DMS79 (cell line): ENCODE results near the gene IMMP2L.
"Not testable (repeated sequence)": the region's sequence is repeated elsewhere in the genome, so short reads cannot be mapped to it uniquely, and the experiment has no call there.

ENCODE experiments used
- DNase-seq: peaks from one replicate; lab custom pipeline; 2025; lab: John Stamatoyannopoulos, UW

Gene IMMP2L

GRCh38 chr7:110721395-110721794 lies 840.9 kb downstream of the IMMP2L start:
- DNase-seq: no peak

GRCh38 chr7:110720626-110721025 lies 841.7 kb downstream of the IMMP2L start:
- DNase-seq: no peak

DNA sequence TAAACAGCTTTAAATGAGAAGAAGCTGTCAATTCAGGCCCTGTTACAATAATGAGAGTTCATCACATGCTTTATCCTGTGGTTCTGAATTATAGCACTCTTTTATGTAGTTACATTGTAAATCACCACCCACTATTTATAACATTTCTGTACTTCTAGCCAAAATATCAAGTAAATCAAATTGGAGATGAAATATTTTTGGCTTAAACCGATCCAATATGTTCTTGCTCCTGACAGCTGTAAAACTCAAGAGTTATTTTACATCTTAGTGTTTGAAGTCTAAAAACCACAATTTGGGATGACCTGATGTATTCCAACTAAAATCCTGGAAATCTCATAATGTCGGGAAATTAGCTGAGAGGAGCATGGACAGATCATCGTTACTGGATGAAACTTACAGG lies 842.6 kb downstream of the IMMP2L start:
- no peak for DNase-seq

DNA sequence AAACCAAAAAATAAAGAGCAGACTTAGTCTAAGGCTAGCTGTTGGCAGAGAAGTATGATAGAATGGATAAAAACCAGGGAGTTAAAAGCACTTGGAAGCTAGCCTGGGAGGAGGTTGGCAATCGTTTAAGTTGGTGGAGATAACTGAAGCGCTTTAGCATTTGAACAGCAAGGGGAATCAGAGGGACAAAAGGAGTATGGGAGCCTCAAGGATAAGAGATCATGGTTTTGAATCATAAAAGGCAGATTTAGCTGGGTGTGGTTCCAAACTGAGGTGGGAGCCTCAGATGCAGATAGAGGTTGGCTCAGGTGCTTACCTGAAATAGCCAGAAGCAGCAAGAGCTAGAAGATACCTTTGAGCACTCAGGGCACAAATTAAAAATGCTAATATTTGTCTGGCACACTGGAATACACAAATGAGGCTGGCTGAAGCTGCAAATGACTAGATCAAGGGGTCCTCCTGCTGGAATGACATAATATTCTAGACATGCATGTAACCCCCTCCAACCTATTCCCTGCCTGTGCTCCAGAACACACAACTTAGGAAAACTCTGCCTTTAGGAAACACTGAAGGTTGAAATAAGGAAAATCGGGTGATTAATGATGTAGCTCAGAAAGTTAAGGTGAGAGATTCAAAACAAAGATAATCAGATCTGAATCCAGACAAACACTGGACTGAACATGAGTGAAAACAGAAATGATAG lies 843.6 kb downstream of the IMMP2L start:
- no peak for DNase-seq

DNA sequence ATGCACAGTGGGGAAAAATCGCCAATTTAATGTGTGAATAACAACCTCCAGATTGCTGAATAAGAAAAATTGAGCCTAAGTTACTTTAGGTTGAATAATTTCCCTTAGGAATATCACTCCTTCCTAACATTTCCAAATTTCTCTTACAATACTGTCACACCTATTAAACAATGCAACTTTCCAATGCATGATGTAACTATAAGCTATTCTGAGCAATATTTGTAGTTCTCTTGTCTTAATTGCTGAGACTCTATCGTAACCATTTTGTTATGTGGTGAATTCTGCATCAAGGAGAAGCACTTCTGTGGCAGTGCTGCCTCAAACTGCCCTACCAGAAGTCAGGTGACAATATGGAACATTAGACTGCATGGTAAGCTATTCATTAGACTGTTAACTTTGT lies 858.1 kb downstream of the IMMP2L start:
- DNase-seq: no peak

DNA sequence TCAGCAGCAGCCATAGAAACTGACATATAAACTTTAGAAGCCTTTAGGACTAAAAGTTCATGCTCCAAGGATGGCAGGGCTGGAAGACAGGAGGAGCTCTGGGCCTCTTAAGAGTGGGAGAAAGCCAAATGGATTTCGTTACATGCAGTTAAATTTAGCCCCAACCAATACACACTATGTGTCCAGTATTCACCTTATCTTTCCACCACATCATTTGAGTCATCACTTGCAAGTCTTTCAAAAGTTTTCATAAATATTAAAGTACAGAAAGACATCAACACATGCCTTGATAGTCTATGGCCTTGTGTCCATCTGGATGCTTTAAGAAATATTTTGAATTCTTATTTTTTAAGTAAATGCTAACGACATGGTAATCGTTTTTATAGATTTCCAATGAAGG lies 863.7 kb downstream of the IMMP2L start:
- no peak for DNase-seq

GRCh38 chr7:110693344-110693743 lies 868.9 kb downstream of the IMMP2L start:
- DNase-seq: peak; percentile 2

- no peak for DNase-seq
Measured at GRCh38 chr7:110688908-110689307, 873.4 kb downstream of the IMMP2L start.

GRCh38 chr7:110685899-110686298 lies 876.4 kb downstream of the IMMP2L start:
- DNase-seq: no peak

DNA sequence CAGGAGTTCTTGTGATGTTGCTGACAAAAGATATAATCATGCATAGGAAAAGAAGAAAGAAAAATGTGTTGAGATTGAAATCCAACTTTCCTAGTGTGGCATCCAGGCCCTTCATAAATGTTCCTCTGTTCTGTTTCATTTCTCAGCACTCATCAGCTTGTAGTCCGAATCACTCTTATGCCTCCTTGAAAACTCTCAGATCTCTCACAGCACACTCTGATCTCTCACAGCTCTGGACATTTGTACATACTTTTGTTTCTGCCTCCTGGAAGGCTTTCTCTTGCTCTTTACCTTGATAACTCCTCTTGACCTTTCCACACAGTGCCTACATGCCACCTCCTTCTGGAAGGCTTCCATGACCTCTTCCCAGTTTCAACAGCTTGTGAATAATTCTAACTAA lies 880.4 kb downstream of the IMMP2L start:
- no peak for DNase-seq

DNA sequence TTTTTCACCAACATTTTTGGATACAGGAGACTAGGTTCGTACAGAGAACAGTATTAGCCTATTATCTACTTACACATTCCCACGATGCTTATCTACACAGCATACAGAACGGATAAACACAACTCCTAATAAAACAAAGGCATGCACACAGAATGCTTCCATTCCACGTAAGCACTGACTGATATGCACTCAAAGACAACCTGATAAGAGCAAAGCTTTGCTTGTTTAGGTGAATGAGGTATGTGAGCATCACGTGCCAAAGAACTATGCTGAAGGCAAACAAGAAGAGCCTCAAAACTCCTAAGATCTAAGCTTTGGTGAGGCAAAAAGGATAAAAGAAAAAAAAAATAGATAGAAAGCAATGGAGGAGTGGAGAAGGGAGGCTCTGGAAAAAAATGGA lies 884.9 kb downstream of the IMMP2L start:
- no peak for DNase-seq

- DNase-seq: no peak
Measured at GRCh38 chr7:110676785-110677184, 885.5 kb downstream of the IMMP2L start.

DNA sequence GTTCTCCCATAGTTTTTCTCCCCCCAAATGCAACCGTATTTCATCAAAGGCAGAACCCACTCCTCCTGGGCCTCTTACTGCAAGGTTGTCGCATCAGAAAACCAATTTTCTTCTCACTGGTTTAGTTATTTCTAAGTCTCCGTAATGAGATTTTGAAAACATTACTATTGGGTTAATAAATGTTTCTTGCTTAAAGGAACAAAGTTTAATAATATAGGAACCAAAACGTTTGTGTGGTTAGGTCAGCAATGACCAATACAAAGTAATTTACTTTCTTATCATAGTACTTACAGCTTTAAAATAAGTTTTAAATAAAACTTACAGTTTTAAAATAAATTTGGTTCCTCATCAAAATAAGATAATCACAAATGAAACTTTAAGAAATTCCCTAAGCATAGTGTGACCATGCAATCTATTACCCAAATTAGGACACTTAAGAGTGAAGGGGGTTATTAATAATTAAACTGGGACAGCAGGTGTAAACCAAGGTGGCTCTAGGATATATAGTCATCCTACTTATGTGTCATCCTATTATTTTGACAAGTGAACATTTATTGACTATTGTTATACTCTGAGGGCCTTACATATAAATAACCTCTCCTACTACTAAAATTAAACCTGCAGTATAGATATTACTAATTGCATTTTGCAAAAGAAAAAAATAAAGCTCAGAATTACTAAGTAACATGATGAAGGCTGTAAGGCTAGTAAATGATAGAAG lies 886.7 kb downstream of the IMMP2L start:
- DNase-seq: no peak

GRCh38 chr7:110673148-110673547 lies 889.1 kb downstream of the IMMP2L start:
- no peak for DNase-seq

GRCh38 chr7:110669410-110669809 lies 892.9 kb downstream of the IMMP2L start:
- DNase-seq: no peak

DNA sequence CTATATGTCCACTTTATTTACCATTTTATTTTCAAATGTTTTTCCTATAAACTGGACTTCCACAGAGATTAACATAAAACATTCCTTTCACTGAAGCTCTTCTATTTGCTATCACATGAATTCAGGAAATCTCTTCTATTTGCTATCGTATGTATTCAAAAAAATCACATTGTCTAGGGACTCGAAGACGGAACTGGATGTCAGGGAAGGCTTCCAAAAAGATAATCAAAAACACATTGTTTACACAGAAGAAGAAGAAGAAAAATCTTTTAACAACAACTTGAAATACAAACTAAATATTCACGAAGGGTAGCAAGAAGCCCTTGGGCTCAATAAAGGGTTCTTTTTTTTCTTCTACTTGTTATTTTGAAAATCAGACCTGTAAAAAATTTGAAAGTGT lies 897.5 kb downstream of the IMMP2L start:
- DNase-seq: no peak

- DNase-seq: not testable (repeated sequence)
Measured at GRCh38 chr7:110660637-110661036, 901.7 kb downstream of the IMMP2L start.

DNA sequence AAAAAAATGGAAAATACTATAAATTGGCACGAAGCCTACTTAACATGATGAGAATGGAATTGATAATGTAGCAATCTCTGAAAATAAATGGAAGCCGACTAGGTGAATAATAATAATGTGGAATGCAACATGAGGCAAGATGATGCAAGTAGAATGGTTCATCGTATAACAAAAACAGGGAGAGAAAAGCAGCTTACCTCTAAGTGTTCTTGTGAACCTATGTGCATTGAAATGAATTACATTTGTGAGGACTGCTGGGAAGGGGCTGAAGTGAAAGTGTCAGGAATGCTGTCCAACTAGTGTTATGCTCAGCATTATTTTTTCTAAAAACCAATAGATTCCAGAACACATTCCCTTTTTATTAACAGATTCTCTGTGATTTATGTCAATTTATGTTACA lies 912.0 kb downstream of the IMMP2L start:
- no peak for DNase-seq

DNA sequence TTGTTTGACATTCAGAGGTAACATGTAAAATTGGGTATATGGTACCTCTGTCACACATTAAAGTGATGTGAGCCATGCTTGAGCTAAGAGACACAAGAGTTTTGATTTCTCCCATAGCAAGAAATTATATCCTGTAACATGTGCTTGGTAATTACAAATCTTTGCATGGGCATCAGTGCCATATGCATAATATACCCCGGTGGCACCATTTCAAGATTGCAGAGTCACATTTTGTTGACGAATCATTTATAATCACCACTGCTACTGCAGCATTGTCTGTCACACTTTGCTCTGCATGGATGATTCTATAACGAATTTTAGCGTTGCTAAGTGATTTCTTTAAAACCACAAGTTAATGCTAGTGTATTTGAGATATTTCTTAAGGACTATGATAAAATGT lies 915.0 kb downstream of the IMMP2L start:
- no peak for DNase-seq

DNA sequence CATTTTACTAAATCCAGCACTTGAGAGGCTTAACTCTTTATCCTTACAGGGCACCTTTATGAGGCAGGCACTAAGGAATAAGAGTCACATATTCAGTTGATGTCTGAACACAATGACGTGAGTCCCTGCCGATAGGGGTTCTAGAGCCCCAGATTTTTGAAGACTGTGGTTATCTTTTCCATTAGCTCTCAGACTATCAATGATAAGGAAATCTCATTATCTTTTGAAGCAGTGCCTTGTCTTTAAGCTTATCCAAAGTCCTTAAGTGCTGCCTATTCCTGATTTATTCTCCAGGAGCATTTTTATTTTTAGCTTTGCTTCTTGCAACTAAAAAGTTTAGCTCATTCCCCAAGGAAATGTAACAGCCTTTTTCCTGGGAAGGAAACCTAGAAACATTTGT lies 915.5 kb downstream of the IMMP2L start:
- DNase-seq: no peak

- DNase-seq: no peak
Measured at GRCh38 chr7:110645616-110646015, 916.7 kb downstream of the IMMP2L start.

- DNase-seq: no peak
Measured at GRCh38 chr7:110645060-110645459, 917.2 kb downstream of the IMMP2L start.

DNA sequence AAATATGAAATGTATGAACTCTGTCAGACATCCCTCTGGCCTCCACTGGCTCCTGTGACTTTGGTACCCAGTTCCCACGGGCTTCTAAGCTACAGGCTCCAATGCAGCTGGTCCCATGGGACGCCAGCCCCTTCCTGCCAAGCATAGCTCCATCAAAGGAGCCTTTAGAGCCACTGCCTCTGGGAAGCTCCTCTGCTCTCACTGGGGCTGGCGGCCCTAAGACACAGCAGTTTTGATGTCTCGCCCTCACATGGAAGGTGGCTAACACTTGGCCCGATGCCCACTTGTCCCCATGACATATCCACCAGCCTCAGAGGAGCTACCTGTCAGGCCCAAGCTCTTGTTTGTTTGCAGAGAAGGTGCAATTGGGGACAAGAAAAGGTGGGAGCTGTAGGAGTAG lies 925.0 kb downstream of the IMMP2L start:
- no peak for DNase-seq

DNA sequence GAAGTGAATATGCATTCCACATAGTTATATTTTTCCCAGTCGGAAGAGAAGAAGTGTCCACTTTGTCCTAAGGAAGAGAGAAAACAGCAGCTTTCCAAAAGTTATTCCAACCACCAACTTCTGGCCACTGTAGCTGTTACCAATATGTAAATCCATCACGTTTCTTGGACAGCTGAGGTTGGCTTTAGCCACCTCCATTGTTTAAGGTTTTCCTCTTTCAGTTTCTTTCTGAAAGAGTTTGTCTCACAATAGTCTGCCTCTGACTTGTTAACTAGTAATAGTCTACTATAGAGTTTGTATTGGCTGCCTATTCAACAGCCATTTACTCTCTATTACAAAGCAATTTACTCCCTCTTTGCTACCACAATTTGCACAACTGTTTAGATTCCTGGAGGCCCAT lies 929.0 kb downstream of the IMMP2L start:
- no peak for DNase-seq
